Measurements from ENCODE around the gene ZBP1.

ZBP1 gene

DNA sequence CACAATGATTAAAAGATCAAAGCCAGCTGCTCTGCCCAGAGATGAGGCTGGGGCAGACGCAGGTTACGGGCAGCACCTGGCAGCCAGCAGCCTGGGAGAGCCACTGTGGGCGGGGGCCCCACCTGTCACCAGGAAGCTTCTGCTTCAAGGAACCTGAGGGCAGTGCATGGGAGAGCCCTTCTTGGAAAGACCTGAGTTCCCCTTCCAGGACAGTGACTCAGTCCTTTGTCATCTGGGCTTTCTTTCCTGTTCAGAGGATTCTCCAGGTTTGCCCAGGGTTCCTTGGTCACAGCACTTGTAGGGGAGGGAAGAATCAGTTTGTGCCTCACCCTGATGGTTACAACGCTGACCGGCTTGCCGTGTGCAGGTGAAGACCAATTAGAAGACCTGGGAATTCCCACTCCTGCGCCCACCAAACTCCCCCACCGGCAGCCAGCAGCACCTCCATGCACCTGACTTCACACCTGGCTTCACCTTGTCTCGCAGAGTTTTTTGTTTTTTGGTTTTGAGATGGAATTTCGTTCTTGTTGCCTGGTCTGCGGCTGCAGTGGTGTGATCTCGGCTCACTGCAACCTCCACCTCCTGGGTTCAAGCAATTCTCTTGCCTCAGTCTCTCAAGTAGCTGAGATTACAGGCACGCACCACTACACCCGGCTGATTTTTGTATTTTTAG is 2.0 kb downstream of the ZBP1 start:
- no peak for DNase-seq (ENCODE audit: low spot score)

DNA sequence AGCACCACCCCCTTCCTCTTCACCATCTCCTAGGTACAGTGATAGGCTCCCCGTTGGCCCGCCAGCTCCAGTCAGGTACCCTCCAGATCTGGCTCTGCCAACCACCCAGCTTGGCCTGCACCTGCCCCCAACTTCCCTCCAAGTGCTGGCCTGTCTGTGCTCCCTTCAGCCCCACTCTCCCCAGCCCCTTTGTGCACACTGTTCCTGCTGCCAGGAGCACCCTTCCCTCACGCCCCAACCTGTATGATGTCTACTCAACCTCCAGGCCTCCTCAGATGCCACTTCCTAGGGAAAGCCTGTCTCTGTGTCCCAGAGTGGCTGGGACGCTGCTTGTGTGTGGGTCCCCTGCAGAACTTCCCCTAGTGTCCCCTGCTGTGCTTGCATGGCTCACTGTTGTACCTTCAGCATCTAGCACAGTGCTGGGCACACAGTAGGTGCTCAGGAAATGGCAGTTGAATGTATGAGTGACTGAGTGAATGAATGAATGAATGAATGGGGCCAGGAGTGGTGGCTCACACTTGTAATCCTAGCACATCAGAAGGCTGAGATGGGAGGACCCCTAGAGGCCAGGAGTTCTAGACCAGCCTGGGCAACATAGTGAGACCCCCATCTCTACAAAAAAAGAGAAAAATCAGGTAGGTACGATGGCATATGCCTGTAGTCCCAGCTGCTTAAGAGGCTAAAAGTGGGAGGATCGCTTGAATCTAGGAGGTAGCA is 3.0 kb downstream of the ZBP1 start:
- no peak for DNase-seq (ENCODE audit: low spot score)

DNA sequence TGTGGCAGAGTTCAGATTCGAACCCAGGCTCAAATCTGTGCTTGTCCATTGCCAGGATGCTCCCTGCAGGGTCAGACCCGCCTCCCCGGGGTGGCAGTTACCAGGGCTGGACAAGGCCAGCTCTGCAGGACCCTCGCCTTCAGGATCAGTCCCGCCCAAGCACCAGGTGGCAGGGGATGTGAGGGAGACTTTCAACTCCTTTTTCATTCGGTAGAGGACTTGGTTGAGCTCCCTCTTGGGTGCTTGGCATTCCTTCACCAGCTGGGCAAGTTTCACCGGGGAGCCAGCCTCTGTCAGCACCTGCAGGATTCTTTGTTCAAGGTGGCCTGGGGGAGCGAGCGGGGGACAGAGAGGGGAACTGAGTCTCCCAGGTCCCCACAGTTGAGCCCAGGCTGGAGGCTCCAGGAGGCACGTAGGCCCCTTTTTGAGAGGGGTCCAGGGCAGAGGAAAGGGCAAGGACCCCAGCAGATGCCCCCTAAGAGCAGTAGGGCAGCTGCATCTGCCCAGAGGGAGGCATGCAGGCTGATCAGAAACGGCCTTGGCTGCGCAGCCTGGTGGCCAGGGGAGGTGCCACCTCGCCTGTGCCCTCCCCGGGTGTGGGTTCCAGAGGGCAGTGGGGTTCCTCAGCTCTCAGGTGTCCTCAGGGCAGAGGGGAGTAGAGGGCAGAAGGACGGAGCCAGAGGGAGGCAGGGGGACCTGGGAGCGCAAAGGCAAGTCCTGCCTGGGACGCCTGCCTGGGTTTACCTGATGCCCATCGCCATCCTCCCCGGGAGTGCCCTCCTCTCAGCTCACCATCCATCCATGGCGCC is 3.9 kb downstream of the ZBP1 start:
- no peak for DNase-seq (ENCODE audit: low spot score)

DNA sequence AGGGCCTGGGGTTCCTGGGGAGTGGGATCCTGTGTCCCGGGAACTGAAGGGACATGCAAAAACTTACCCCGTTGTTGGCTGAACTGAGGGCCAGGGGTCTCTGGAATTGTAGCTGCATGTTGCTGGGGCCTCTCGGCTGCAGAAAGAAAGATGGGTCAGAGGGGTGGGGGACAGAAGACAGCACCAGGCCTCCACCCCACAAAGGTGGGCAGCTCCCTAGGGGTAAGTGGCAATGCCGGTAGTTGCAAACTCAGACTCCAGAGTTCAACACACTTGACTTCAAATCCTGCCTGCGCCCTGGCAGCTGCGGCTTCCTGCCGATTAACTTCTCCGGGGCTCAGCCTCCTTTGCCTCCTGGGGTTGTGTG is 4.8 kb downstream of the ZBP1 start:
- no peak for DNase-seq (ENCODE audit: low spot score)

DNA sequence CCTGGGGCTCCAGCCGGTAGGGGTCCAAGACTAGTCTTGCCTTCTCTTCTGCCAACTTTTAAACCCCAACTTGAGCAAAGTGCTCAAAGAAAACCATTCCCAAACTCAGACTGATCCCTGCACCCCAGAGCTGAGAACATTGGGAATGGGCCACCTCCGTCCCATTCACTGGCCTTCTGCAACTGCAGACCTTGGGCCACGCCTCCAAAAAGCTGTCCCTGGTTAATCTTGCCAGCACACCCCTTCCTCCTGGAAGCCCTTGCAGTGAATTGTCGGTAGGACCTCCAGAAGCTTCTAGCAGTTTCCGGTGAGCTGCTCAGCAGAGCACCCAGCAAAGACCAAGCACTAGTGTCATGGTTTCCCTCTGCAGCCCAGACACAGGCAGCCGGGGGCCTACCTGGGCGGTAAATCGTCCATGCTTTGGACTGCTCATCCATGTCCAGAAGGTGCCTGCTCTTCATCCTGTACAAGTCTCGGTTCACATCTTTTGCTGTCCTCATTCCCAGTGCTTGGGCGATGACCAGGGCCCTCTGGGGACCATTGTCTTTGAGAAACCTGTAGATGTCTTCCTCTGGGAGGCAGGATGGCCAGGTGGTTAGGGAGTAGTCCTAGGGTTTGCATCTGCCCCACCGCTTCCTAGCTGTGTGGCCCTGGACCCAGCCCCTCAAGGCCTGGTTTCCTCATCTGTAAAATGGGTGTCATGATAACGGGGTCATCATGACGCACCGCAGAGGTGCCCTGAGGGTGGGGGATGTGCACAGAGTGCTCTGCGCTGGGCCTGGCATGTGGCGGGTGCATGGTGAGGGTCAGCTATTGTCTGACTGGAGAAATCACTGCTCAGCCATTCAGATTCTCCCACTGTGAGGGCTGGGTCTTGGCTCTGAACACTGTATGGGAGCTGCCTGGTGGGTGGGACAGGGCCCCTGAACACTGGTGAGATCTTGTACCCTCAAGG is 5.5 kb downstream of the ZBP1 start:
- no peak for DNase-seq (ENCODE audit: low spot score)

DNA sequence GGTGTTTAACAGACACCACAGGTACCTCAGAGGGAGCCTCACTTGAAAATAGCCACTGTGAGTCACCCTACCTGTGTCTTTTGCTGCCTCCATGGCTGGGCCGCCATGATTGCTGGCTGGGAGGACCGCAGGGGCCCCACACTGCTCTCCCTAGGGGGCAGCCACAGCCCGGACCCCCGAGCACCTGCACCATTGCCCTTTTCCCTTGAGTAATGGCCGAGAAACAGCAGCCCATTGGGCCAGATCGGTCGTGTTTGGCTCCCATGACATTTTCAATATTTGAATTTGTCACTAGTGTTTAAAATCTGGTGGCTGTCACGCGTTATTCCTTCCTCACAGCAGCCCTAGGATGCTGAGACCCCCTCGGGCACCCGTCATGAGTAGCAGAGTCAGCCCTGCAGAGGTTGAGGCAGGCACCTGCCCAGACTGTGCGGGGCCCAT is 6.7 kb downstream of the ZBP1 start:
- DNase-seq (ENCODE audit: low spot score), result no peak

DNA sequence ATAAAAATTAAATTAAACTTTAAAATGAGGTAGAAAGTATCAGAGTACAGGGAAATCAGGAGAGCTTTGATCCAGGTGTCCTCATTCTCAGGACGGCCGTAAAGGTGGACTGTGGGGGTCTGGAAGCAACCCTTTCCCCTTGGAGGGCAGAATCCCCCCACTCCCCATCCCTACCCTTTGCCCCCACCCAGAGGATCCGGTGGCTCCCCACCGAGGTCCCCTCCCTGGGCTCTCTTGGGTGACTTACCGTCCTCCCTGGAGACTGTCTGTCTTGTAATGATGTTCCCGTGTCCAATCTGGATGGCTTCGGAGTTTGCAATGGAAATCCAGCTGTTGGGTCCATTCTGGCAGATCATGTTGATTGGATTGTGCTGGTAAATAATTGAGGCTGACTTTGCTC is 7.3 kb downstream of the ZBP1 start:
- DNase-seq (ENCODE audit: low spot score), result no peak

DNA sequence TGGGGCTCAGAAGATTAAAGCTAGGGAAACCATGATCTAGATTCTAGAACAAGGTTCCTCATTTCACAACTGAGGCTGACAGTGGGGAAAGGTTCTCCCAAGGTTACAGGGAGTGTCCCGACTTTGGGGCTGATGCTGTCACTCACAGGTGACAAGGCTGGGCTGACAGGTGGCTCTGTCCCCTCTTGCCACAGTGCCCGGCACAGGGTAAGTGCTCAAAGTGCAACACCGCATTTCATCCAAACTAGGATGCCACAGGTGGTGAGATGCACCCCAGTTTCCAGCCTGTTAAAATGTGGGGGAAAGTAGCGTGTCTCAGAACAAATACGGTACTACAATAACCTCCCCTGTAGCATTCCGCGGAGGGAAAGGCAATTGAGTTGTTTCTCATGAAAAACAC is 7.8 kb downstream of the ZBP1 start:
- no peak for DNase-seq (ENCODE audit: low spot score)

DNA sequence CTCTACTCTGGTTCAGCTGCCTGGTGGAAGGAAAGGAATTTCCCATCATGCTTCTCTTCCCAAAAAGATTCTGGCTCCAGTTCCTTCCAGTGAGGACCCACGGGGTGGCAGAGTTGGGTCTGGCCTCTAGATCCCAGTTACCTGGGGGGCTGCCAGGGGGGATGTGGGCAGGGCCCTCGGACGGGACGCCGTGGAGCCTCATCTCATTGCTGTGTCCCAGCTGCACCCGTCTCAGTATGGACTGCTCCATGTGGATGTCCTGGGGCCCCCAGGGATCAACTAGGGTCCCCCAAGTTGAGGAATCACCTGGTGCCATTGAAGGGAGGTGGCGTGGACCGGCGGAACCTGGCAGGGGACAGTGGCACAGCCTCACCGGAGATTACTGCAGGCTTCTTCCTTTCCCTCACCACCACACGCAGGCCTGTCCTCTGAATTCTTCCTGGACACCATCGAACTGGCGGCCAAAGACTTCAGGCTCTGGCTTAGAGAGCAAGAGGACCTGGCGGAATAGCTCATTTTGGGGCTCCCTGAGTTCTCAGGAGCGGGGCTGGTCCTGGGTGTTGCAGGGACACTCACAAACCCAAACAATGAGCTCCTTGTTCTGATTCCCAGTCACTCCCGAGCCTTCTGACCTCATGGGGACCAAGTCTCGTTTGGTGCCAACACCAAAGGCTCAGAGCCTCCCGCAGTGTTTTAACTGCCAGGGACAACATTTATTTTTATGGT is 8.5 kb downstream of the ZBP1 start:
- no peak for DNase-seq (ENCODE audit: low spot score)

DNA sequence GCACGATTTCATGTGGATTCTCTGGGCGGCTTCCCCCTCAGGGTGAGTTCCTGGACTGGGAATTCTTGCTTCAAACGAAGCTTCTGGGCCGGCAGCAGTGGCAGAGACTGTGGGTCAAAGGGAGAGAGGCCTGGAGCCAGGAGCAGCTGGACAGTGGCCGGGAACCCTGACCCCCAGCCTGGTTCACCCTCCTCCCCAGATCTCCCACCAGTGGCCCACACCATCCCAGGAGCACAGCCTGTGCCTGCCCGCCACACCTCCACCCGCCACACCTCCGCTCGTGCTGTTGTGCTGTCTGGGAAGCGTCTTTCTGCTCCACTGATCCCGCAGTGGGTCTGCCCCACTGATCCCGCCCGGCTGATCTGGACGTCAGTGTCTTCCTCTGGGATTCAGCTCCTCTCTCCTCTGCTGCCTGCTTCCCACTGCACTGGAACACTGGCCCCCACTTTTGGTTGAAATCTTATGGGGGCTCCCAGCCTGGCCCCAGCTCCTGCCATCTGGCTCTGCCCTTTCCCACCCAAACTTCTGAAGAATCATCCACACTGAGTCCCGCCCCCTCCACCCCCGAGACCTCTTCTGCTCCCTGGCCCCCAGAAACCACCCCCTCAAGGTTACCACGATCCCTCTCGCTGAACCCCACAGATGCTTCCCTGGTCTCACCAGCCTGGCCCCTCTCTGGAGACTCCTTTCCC is 9.8 kb downstream of the ZBP1 start:
- DNase-seq (ENCODE audit: low spot score), result no peak

DNA sequence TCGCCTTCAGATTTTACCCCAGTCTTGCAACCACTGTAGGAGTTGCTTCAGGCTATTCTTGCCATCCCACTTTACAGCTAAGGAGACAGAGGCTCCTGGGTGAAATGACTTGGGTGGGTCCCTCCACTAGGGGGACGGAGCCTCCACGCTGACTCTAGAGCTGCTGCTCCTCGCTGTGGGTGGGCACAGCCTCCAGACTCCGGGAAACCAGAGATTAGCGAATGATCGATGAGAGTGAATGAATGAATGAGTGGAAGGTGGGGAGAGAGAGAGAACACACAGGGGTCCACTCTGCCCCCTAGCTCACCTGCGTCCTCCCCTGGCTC is 10.4 kb downstream of the ZBP1 start:
- DNase-seq (ENCODE audit: low spot score), result no peak

DNA sequence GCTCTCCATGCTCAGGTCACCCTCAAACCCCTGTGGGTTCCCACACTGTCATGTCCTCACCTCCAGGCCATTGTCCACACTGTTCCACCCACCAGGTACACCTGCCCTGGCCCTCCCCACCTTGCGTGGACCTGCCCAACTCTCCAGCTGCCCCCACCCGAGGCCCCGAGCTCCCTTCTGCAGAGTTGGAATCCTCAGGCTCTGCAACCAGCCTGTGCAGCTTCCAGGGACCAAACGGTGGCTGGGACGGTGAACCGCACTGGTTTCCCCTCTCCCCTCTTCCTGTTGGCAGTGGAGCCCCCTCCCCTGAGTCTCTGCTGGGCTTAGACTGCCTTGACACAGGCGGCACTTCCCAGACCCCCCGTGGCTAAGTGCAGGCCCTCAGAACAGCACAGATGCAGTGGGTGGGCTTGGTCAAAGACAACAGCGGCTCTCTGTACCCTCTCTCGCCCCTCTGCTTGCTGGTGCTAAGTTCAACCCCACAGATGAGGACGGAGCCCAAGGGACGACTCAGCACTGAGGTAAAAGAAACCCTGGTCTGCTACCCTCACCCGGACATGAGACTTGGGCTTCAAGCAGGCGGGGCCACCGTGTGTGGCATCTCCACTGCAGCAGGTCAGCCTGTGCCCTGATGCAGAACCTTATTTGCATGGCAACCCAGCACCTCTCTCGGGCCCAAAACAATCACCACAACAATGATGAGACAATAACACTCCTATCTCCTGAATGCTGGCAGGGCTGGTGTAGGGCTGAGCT is 11.0 kb downstream of the ZBP1 start:
- DNase-seq (ENCODE audit: low spot score), result no peak

DNA sequence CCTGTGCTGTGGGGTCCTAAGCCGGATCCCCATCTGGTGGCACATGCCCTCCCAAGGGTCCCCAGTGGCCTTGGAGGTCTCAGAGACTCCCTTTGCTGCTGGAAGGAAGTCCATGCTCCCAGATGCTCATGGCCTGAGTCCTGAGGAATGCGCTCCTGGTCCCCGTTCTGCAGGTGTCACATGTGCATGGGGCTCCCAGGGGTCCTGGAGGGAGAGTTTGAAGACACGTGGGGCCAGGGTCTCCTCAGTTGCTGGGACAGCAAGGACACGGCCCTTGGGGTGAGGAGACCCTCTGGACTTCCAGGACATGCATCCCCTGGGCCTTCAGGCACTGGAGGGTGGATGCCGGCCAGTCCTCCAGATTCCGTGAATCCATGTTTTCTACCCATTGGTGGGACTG is 11.7 kb downstream of the ZBP1 start:
- DNase-seq (ENCODE audit: low spot score), result no peak

DNA sequence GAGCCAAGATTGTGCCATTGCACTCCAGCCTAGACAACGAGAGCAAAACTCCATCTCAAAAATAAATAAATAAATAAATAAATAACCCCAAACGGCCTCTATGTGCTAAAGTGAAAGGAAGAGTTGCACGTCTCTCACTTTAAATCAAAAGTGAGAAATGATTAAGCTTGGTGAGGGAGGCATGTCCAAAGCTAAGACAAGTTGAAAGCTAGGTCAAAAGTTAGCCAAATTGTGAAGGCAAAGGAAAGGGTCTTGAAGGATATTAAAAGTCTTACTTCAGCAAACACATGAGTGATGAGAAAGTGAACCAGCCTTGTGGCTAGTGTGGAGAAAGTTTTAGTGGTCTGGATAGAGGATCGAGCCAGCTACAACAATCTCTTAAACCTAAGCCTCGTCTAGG is 14.3 kb downstream of the ZBP1 start:
- no peak for DNase-seq (ENCODE audit: low spot score)

DNA sequence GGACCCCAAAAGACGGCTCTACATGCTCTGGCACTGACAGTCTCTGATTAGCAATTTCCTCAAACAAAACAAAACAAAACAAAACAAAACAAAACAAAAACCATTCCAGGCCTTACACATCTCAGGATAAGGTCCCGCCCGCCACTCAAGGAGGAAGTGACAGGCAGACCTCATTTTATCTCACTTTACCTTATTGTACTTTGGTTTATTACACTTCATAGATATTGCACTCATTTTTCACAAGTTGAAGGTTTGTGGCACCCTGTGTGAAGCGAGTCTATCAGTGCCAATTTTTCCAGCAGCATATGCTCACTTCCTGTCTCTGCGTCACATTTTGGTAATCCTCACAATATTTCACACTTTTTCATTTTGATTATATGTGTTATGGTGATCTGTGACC is 15.2 kb downstream of the ZBP1 start:
- DNase-seq (ENCODE audit: low spot score), result no peak

DNA sequence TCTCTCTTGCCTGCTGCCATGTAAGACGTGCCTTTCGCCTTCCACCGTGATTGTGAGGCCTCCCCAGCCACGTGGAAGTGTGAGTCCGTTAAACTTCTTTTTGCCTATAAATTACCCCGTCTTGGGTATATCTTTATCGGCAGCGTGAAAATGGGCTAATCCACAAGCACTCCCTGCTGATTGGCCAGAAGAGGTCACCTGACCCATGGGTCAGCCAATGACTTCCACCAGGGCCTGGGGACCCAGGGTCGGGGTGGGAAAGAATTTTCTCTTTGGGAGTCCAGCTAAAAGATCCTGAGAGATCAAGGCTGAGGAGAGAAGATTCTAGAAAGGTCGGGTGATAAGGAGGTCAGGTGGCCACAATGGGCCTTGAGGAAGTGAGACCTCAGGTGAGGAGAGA is 17.1 kb downstream of the ZBP1 start:
- DNase-seq (ENCODE audit: low spot score), result no peak

DNA sequence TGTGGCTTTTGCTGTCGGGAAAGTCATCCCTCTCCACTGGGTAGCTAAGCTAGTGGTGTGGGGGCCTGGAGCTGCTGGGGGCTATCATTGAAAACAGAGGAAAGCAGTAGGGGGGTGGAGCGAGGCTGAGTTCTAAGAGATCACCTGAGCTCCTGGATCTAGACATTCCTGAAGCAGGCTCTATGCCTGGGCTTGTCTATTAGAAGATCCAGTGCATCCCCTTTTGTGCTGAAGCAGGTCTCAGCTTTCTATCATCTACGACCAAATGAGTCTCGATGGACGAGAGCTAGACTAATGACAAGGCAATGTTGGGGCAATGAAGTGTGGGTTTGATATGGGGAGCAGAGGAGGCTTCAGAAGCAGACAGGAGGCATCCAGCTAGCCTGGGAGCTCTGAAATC is 18.5 kb downstream of the ZBP1 start:
- DNase-seq (ENCODE audit: low spot score), result no peak

DNA sequence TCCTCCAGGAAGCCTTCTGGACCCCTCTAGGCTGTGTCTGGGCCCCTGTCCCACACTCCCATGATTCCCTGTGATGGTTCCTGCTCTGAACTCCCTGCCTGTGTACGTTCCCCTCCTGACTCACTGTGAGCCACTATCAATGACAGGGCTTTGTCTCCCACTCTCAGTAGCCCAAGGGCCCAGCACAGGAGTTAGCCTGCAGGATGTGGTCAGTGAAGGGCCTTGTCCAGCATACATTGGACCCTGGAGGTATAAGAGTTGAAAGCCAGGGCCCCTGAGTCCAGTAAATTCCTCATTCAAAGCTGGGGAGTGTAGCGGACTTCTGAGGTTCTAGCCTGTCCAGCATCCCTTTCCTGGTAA is 19.0 kb downstream of the ZBP1 start:
- DNase-seq (ENCODE audit: low spot score), result no peak

DNA sequence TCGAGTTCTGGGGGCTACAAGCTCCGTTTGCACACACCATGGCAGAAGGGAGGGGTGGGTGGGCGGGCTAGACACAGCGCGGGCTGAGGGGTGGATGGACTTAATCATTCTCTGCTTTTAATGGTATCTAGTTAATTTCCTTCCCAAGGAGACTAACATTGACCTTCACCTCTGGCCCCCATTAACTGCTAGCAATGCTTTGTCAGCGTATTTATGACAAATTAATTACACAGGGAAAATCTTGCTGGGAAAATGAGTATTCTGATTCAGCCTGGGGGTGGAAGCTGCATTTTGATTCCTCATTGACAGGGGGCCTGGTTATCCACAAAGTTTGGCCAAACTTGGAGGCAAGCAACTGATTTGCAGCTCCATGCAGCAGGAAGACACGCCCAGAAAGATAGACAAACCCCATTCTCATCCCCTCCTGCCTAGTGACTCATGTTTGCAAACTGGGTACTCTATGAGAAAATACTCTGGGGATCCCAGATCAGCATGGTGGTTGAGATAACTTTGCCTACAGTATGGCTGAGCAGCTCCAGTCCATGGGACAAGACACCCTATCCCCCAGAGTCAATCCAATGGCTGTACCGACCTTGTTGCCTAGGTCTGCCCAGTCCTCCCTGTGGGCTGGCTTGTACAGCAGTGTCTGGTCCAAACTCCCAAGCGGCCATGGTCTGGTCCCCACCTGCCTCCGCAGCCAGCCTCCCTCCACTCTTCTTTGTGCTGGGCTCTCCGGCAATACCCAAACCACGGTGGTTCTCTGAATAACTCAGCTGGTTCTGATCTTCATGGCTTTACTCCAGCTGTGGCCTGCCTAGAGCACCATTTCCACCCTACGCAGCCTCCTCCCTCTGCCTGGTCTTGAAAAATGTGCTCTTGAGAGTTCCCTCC is 19.7 kb downstream of the ZBP1 start:
- no peak for DNase-seq (ENCODE audit: low spot score)
